Natural killer cell treated with Interleukin-12 subunit alpha and Interleukin-12 subunit beta and Interleukin-15 and Interleukin-18, amount 100 ng/mL, for 72 hours (primary cell): Measurements from ENCODE around the gene UBE2J2. TPM values are rescaled to one million over a fixed set of nuclear protein-coding genes. Genes with fewer than 3 reads are reported as not detected.
A peak's percentile ranks its signal among the peaks of the same experiment; 100 is the strongest.

Source experiments
- ATAC-seq, 2 donors: fragments of 150-1000 bp; cut with Tn5 transposase in 1 of 2; sonication (Bioruptor Pico), chemical (Tn5 transposase) in 1 of 2; 2 replicates each; pipeline ENCODE4 v1.10.0; 2021
- DNase-seq: peaks from one replicate; pipeline ENCODE4 v3.0.0; 2022; ENCODE audit warnings: low spot score
- H3K27ac Mint-ChIP-seq, 2 donors: 1 replicate in 1 of 2; 2 replicates in 1 of 2; pipeline ENCODE4 v1.8.0; 2022; ENCODE audit warnings: mixed read lengths in 2 of 2, mild to moderate bottlenecking in 1 of 2, moderate library complexity in 1 of 2
- H3K27me3 Mint-ChIP-seq, 2 donors: 1 replicate in 1 of 2; 2 replicates in 1 of 2; pipeline ENCODE4 v1.8.0; 2022; ENCODE audit warnings: mixed read lengths in 2 of 2
- H3K36me3 Mint-ChIP-seq: one replicate; pipeline ENCODE4 v1.8.0; 2022; ENCODE audit warnings: mixed read lengths
- H3K4me1 Mint-ChIP-seq, 2 donors: 1 replicate in 1 of 2; 2 replicates in 1 of 2; pipeline ENCODE4 v1.8.0; 2022; ENCODE audit warnings: low read depth in 2 of 2, mixed read lengths in 2 of 2, mild to moderate bottlenecking in 1 of 2
- H3K4me3 Mint-ChIP-seq: one replicate; pipeline ENCODE4 v1.8.0; 2022; ENCODE audit warnings: mixed read lengths
- H3K9me3 Mint-ChIP-seq: 2 replicates; pipeline ENCODE4 v1.8.0; 2022; ENCODE audit warnings: mixed read lengths
- total RNA-seq, 2 donors: library from RNA; stranded (reverse); gene quantifications; one replicate each; pipeline ENCODE4 v1.2.3, GENCODE V29; 2022

Gene UBE2J2
- total RNA-seq, 2 donors from 2014 or later = 70.6 to 119 TPM

DNA sequence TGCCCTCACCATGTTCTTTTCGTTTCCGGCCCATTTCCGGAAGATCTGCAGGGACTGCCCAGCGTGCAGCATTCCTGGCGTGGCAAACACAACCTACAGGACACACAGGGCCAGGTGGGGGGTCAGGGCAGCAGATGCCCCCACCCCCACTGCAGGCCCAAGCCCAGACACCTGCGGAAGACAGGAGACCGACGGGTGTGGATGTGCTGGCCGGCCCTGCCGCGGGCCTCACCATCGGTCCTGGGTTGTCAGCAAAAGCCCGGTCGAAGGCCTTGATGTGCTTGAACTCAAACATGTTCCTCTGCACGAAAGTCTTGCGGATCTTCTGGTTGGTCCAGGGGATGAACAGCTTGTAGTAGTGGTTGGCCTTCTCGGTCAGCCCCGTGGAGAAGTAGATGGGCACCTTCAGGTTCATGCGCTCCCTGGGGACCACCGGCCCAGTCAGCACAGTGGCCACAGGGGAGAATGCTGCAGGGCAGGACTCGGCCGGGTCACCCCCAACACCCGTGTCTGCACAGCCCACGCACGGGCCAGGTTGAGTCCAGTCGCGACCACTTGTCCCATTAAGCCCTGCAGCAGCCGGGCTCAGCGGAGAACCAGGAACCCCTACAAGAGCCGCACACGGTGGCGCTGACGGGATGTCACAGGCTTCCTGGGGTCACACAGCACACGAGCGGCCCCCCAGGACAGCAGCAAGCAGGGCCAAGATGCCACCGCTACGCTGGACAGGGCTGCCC lies 40.0 kb upstream of the UBE2J2 start:
- no peak overlapping the region for H3K27ac Mint-ChIP-seq
- H3K4me3 Mint-ChIP-seq = no peak overlapping the region
- H3K27me3 Mint-ChIP-seq = no peaks in the 10 kb centered on the region
- DNase-seq = no peak
- no peak for ATAC-seq
- no peaks in the 10 kb centered on the region for H3K9me3 Mint-ChIP-seq
- H3K36me3 Mint-ChIP-seq = no peaks in the 10 kb centered on the region
- peaks cover 0 to 3% of the 10 kb centered on the region in 2 donors for H3K4me1 Mint-ChIP-seq

- no peak overlapping the region for H3K4me3 Mint-ChIP-seq
- no peaks in the 10 kb centered on the region for H3K36me3 Mint-ChIP-seq
Observed at GRCh38 chr1:1312450-1313314, 39.0 kb upstream of the UBE2J2 start.

GRCh38 chr1:1311107-1312104 lies 37.8 kb upstream of the UBE2J2 start:
- ATAC-seq (no peak), DNase-seq (no peak)
- H3K4me3 Mint-ChIP-seq = no peak overlapping the region
- H3K27ac Mint-ChIP-seq = no peak overlapping the region
- H3K36me3 Mint-ChIP-seq = no peaks in the 10 kb centered on the region
- H3K27me3 Mint-ChIP-seq = no peaks in the 10 kb centered on the region
- H3K4me1 Mint-ChIP-seq = peaks cover 7 to 9% of the 10 kb centered on the region in 2 donors
- no peaks in the 10 kb centered on the region for H3K9me3 Mint-ChIP-seq

More at GRCh38 chr1:1312450-1313314, 39.0 kb upstream of the UBE2J2 start:
- no peaks in the 10 kb centered on the region for H3K9me3 Mint-ChIP-seq
- H3K4me1 Mint-ChIP-seq = peaks cover 0 to 3% of the 10 kb centered on the region in 2 donors
- H3K27me3 Mint-ChIP-seq = no peaks in the 10 kb centered on the region
- no peak overlapping the region for H3K27ac Mint-ChIP-seq
- ATAC-seq = no peak
- no peak for DNase-seq

DNA sequence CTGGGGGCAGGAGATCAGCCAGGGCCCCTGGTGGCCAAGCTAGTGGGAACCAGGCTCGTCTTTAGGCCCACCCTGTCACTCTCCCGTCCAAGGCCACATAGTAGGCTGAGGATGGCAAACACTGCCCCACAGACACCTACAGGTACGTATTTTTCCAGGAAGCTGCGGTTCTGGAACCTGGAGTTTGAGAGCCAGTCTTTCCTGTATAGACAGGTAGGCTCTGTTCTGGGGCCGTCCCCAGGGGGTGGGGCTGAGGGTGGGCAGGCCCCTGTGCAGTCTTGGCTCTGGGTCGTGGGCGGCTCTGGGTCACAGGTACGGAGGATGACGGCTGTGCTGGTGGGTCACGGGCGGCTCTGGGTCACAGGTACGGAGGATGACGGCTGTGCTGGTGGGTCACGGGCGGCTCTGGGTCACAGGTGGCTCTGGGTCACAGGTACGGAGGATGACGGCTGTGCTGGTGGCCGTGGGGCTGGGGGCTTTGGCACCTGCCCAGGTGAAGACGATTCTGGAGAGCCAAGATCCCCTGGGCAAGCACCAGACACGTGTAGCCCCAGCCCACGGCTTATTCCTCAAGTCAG lies 36.9 kb upstream of the UBE2J2 start:
- Mint-ChIP-seq H3K36me3 (no peaks in the 10 kb centered on the region), H3K27me3 (no peaks in the 10 kb centered on the region), H3K4me3 (no peak overlapping the region), H3K9me3 (no peaks in the 10 kb centered on the region), H3K27ac (no peak overlapping the region), H3K4me1 (peaks cover 14% of the 10 kb centered on the region in 2 donors)
- DNase-seq (no peak), ATAC-seq (no peak)

GRCh38 chr1:1310109-1310385 lies 36.4 kb upstream of the UBE2J2 start:
- no peak for ATAC-seq
- no peak overlapping the region for H3K27ac Mint-ChIP-seq
- no peaks in the 10 kb centered on the region for H3K9me3 Mint-ChIP-seq
- DNase-seq = no peak
- H3K36me3 Mint-ChIP-seq = no peaks in the 10 kb centered on the region
- H3K27me3 Mint-ChIP-seq = no peaks in the 10 kb centered on the region
- peaks cover 14% of the 10 kb centered on the region in 2 donors for H3K4me1 Mint-ChIP-seq
- peak overlapping the region; percentile 63 for H3K4me3 Mint-ChIP-seq

DNA sequence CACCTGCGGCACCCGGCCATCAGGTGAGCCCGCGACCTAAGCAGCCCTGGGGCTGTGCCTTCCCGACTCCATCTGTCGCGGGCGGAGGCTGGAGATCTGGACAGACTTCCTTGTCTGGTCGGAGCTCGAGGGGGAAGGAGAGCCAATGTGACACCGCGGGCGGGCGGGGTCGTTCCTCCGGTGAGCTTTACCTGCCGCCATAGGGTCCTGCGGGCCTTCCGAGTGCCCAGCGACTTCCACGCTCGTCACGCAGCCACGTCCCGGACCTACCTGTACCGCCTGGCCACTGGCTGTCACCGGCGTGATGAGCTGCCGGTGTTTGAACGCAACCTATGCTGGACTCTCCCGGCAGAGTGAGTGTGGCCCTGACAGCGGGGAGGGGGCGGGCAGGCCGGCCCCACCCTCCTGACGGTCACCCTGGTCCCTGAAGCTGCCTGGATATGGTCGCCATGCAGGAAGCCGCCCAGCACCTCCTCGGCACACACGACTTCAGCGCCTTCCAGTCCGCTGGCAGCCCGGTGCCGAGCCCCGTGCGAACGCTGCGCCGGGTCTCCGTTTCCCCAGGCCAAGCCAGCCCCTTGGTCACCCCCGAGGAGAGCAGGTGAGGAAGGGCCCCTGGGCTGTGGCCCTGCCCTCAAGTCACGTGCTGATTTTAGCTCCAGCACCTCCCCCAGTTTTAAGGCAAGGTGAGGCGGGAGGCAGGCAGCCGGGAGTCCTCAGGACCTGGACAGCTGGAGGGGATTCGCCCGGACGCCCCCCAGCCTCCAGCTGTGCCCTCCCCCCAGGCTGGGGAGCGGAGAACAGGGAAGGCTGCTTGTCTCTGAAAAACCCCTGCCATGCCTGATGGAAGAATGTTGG lies 35.8 kb upstream of the UBE2J2 start:
- H3K36me3 Mint-ChIP-seq = no peaks in the 10 kb centered on the region
- no peaks in the 10 kb centered on the region for H3K9me3 Mint-ChIP-seq
- H3K4me1 Mint-ChIP-seq = peaks cover 12 to 14% of the 10 kb centered on the region in 2 donors
- H3K27ac Mint-ChIP-seq = no peak overlapping the region
- no peaks in the 10 kb centered on the region for H3K27me3 Mint-ChIP-seq
- DNase-seq (no peak), ATAC-seq (no peak)
- peak overlapping the region; percentile 63 for H3K4me3 Mint-ChIP-seq

DNA sequence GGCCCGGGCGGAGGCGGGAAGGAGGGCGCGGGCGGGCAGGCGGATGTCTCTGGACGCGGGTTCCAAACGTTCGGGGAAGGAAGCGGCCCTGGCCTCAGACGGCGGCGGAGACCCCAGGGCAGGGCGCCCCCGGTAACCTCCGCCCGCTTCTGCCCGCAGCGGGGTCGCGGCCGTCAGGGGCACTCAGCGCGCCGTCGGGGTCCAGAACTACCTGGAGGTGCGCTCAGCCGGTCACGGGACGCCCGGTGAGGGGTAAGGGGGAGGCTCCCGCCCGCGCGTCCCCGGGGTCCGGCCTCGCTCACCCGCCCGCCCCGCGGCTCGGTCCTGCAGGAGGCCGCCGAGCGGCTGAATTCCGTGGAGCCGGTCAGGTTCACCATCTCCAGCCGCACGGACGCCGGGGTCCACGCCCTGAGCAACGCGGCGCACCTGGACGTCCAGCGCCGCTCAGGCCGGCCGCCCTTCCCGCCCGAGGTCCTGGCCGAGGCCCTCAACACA lies 35.1 kb upstream of the UBE2J2 start:
- H3K27ac Mint-ChIP-seq = no peak overlapping the region
- H3K4me3 Mint-ChIP-seq = peak overlapping the region; percentile 70
- DNase-seq = no peak
- ATAC-seq = no peak
- peaks cover 12 to 14% of the 10 kb centered on the region in 2 donors for H3K4me1 Mint-ChIP-seq
- H3K36me3 Mint-ChIP-seq = no peaks in the 10 kb centered on the region
- H3K27me3 Mint-ChIP-seq = no peaks in the 10 kb centered on the region
- no peaks in the 10 kb centered on the region for H3K9me3 Mint-ChIP-seq

DNA sequence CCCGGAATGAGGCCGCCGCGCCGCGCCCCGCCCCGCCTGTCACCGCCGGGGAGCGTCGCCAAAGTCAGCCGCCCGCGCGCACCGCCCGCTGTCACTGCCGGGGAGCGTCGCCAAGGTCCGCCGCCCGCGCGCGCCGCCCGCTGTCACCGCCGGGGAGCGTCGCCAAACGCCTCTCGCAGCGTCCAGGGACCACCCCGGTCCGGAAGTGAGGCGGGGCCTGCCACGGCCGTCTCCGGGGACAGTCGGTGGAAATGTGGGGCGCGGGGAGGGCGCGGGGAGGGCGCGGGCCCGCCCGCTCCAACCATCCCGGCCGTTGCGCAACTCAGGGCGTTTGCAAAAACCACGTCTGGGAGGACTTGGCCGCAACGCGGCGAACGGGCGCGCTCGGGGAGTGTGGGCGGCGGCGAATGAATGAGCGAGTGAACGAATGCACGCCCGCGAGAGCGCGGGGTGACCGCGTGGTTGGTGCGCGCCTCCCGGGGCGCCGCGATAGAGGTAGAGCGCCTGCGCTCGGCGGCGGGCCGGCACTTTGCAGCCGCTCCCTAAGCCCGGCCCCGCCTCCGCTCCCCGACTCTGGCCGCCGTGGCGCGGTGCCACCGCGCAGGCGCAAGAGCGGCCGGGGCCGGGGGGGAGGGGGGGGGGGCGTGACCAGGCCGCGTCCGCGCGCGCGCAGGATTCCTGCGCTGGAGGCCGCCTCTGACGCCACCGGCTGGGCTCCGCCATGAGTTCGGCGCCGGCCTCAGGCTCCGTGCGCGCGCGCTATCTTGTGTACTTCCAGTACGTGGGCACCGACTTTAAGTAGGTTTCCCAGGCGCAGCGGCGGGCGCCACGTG lies 34.5 kb upstream of the UBE2J2 start, which contains the start of the genes ACAP3 and PUSL1:
Gene ACAP3 (minus strand): TSS at position 8 of the 833 bp plus-strand sequence. CDS start 115 bp downstream, outside the sequence.
Gene PUSL1 (plus strand): TSS at position 675 of the 833 bp plus-strand sequence. CDS start 47 bp downstream, at position 722.
- no peaks in the 10 kb centered on the region for H3K36me3 Mint-ChIP-seq
- DNase-seq (peak; percentile 94), ATAC-seq (peak; percentile 88 to 91)
- peak within 1 kb of the TSS; percentile 62 to 70 for H3K27ac Mint-ChIP-seq
- H3K27me3 Mint-ChIP-seq = no peaks in the 10 kb centered on the region
- H3K4me3 Mint-ChIP-seq = peak within 1 kb of the TSS; percentile 91
- peaks cover 12 to 14% of the 10 kb centered on the region in 2 donors for H3K4me1 Mint-ChIP-seq
- H3K9me3 Mint-ChIP-seq = no peaks in the 10 kb centered on the region

DNA sequence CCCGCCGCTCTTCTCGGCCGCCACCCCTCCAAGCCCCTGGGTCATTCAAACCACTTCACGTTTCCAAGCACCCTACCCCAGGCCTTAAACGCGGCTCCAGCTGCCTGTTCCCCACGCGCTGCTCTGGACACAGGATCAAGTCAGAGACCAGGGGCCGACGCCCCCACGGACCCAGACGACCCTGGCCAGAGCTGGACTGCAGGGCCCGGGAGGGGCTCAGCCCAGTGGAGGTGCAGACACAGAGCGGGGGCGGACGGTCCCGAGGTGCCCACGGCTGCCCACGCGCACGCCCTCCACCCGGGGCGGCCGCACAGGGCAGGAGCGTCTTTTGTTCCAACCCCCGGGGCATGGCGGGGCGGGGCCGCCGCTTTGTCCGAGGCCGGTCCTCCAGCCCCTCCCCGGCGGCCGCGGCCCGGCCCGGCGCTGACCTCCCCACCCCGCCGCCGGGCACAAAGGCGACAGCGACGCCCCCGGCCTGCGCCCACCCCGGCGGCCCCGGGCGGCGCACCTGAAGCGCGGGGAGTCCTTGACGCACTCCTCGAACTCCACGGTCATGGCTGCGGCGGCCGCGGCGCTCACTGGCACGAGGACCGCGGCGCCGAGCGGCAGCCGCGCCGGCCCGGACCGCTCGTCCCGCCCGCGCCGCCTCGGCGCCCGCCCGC lies 33.7 kb upstream of the UBE2J2 start:
- peak overlapping the region in 1 of 2 donors; percentile 62 for H3K27ac Mint-ChIP-seq
- H3K27me3 Mint-ChIP-seq = no peaks in the 10 kb centered on the region
- no peaks in the 10 kb centered on the region for H3K9me3 Mint-ChIP-seq
- H3K36me3 Mint-ChIP-seq = no peaks in the 10 kb centered on the region
- ATAC-seq (peak; percentile 1 to 4), DNase-seq (no peak)
- H3K4me3 Mint-ChIP-seq = peak overlapping the region; percentile 91
- H3K4me1 Mint-ChIP-seq = peaks cover 12 to 14% of the 10 kb centered on the region in 2 donors

GRCh38 chr1:1306661-1307260 lies 33.1 kb upstream of the UBE2J2 start:
- Mint-ChIP-seq H3K9me3 (no peaks in the 10 kb centered on the region), H3K4me3 (peak overlapping the region; percentile 91), H3K27me3 (no peaks in the 10 kb centered on the region), H3K27ac (peak overlapping the region; percentile 62 to 70), H3K36me3 (no peaks in the 10 kb centered on the region), H3K4me1 (peaks cover 12 to 14% of the 10 kb centered on the region in 2 donors)
- ATAC-seq (no peak), DNase-seq (no peak)
